Measurements from ENCODE around the gene KLHL21. TPM values are rescaled to one million over a fixed set of nuclear protein-coding genes. Genes with fewer than 3 reads are reported as not detected.
A peak's percentile ranks its signal among the peaks of the same experiment; 100 is the strongest.

Gene KLHL21
- total RNA-seq, 4 donors from 2014 or later = 59.4 to 79.2 (median 72.5) TPM

DNA sequence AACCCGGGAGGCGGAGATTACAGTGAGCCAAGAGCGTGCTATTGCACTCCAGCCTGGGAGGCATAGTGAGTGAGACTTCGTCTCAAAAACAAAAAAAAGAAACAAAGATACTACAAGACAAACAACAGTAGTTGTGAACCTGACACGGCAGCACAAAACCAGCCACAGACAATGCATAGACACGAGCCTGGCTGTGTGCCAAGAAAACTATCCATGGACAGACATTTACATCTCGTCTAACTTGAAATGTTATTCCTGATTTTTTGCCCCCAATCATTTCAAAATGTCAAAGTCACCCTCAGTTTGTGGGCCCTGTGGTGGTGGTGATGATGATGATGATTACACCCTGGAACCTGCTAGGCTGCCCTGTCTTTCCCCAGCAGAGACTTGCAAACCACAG lies 6.3 kb downstream of the KLHL21 start:
- Histone ChIP-seq H3K9me3 (no peaks in the 10 kb centered on the region), H3K27ac (peak overlapping the region in 2 of 4 donors; percentile 47 to 53)

DNA sequence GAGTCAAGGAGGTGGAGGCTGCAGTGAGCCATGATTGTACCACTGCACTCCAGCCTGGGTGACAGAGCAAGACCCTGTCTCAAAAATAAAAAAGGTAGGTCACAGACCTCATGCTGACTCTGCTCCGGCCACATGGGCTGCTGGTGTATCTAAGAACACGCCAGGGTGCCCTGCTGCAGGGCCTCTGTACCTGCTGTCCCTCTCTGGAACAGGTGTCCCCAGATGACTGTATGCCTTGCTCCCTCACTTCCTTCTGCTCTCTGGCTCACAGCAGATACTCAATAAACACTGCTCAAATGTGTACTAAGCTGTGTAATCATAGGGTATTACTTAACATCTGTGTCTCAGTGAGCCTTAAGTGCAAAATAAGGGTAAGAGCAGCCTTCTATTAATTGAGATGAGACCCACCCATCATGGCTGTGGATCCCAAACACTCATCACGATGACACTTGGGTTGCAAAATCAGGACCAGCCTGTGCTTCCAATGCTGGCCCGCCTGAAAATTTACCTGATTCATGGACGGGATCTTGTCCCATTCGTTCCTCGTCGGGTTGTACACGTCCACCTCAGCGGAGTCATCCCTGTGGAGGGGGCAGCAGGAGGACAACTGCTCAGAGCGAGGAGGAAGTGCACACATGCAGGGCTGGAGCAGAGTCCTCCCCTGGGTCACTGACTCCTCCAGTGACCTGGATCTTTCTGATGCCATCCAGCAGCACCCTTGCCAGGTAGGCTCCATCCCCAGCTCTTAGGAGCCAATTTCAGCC lies 7.5 kb downstream of the KLHL21 start:
- H3K9me3 ChIP-seq = no peaks in the 10 kb centered on the region
- WGBS, 2 donors = 85% methylated on average over 9 to 11 of the region's 11 CpGs
- no peak overlapping the region for H3K27ac ChIP-seq
- TF ChIP-seq, protein P1, sequence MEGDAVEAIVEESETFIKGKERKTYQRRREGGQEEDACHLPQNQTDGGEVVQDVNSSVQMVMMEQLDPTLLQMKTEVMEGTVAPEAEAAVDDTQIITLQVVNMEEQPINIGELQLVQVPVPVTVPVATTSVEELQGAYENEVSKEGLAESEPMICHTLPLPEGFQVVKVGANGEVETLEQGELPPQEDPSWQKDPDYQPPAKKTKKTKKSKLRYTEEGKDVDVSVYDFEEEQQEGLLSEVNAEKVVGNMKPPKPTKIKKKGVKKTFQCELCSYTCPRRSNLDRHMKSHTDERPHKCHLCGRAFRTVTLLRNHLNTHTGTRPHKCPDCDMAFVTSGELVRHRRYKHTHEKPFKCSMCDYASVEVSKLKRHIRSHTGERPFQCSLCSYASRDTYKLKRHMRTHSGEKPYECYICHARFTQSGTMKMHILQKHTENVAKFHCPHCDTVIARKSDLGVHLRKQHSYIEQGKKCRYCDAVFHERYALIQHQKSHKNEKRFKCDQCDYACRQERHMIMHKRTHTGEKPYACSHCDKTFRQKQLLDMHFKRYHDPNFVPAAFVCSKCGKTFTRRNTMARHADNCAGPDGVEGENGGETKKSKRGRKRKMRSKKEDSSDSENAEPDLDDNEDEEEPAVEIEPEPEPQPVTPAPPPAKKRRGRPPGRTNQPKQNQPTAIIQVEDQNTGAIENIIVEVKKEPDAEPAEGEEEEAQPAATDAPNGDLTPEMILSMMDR (IDR thresholded peaks at IDR 0.05) = no peak
- TF ChIP-seq POLR2A (IDR thresholded peaks at IDR 0.05) (no peak), EP300 (IDR thresholded peaks at IDR 0.05) (no peak)
- no peak overlapping the region for H3K4me3 ChIP-seq
- peaks cover 0 to 97% (median 47%) of the 10 kb centered on the region in 3 donors for H3K36me3 ChIP-seq
- H3K27me3 ChIP-seq = no peaks in the 10 kb centered on the region
- H3K4me1 ChIP-seq = peaks cover 0 to 77% (median 43%) of the 10 kb centered on the region in 4 donors
- no peak for DNase-seq (ENCODE audit: low spot score in 2 of 2)

More for the DNA sequence above, 6.3 kb downstream of the KLHL21 start:
- no peak for DNase-seq (ENCODE audit: low spot score in 2 of 2)
- TF ChIP-seq, protein P1 (IDR thresholded peaks at IDR 0.05) = no peak
- no peak for TF ChIP-seq POLR2A (IDR thresholded peaks at IDR 0.05)
- TF ChIP-seq EP300 (IDR thresholded peaks at IDR 0.05) = no peak
- H3K36me3 ChIP-seq = peaks cover 0 to 85% (median 47%) of the 10 kb centered on the region in 3 donors
- WGBS, 2 donors = 51 to 56% methylated on average over 7 of the region's 7 CpGs
- H3K4me3 ChIP-seq = peak overlapping the region in 1 of 4 donors; percentile 17
- H3K4me1 ChIP-seq = peaks cover 0 to 73% (median 48%) of the 10 kb centered on the region in 4 donors
- no peaks in the 10 kb centered on the region for H3K27me3 ChIP-seq

DNA sequence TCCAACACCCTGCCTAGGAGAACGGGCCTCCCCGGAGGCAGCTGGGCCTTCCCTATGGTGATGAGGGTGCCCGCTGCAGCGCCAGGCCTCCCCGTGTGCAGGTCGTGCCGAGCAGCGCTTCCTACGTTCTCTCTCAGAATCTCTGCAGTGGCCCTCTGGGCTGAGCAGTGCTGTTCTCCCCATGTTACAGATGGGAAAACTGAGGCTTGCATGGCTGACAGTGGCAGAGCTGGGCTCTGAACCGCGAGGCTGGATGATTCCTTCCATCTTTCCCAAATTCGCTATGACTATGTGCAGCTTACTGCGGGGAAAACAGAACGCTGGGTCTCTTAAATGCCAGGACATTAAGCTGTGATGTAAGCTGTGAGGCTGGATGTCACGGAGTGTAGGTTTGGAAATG lies 8.9 kb downstream of the KLHL21 start:
- H3K27ac ChIP-seq = no peak overlapping the region
- no peaks in the 10 kb centered on the region for H3K27me3 ChIP-seq
- no peak overlapping the region for H3K4me3 ChIP-seq
- no peak for DNase-seq (ENCODE audit: low spot score in 2 of 2)
- 94 to 98% methylated on average over 9 to 15 of the region's 15 CpGs for WGBS, 2 donors
- H3K36me3 ChIP-seq = peaks cover 0 to 100% (median 44%) of the 10 kb centered on the region in 3 donors
- no peaks in the 10 kb centered on the region for H3K9me3 ChIP-seq
- peaks cover 0 to 76% (median 30%) of the 10 kb centered on the region in 4 donors for H3K4me1 ChIP-seq
- no peak for TF ChIP-seq POLR2A (IDR thresholded peaks at IDR 0.05)
- no peak for TF ChIP-seq EP300 (IDR thresholded peaks at IDR 0.05)
- TF ChIP-seq, protein P1 (IDR thresholded peaks at IDR 0.05) = no peak

DNA sequence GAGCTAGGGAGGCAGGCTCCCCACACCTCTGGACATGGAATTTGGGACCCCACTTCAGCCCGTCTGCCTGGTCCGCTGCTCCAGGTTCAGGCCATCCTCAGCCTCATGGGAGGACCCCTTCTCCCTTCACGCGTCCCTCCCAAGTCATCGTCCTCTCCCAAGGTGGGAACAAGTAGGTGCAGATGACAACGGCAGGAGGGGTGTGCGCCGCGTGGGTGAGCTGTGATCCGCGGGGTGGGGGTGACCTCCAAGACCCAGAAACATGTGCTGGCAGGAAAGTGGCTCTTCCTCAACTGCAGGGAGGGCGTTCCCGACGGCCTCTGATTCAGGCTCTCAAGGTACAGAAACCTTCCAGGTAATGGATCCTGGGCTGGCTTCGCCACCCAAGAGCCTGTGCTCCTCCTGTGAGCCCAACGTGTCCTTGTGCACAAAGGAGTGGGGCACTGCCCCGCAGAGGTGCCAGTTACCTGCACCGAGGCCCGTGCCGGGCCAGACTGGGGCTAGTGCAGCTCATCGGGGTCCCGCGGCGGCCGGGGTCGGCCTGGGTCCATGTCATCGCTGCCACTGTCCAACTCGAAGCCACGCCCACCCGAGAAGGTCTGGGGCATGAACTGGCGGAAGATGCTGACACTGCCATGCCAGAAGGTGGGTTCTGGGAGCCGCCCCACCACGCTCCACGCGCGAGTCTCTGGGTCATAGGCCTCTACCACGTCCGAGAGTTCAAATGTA lies 9.6 kb downstream of the KLHL21 start:
- peaks cover 0 to 75% (median 22%) of the 10 kb centered on the region in 4 donors for H3K4me1 ChIP-seq
- no peak overlapping the region for H3K27ac ChIP-seq
- H3K4me3 ChIP-seq = no peak overlapping the region
- H3K36me3 ChIP-seq = peaks cover 3 to 100% (median 36%) of the 10 kb centered on the region in 3 donors
- DNase-seq (ENCODE audit: low spot score in 2 of 2) = no peak
- TF ChIP-seq POLR2A (IDR thresholded peaks at IDR 0.05) = no peak
- TF ChIP-seq EP300 (IDR thresholded peaks at IDR 0.05) = no peak
- TF ChIP-seq, protein P1 (IDR thresholded peaks at IDR 0.05) = no peak
- H3K9me3 ChIP-seq = no peaks in the 10 kb centered on the region
- WGBS, 2 donors = 83 to 89% methylated on average over 29 to 38 of the region's 38 CpGs
- H3K27me3 ChIP-seq = no peaks in the 10 kb centered on the region

DNA sequence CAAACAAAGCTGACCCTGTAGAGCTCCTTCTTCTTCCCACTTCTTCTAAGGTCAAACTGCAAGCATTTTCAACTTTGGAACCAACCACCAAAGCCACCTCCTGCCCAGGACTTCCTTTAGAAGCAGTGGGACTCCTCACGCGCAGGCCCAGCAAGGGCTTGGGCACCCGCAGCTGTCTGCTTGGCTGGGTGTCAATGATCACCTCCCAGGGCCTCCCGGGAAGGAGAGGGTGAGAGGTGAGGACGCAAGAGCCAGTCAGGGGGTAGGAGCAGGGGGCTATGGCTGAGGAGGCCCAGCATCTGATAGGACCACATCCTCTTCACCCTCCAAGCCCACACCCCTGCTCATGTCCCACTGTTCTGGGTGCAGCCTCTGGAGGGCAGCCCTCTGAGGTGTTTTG lies 10.2 kb downstream of the KLHL21 start:
- 59 to 62% methylated on average over 4 to 5 of the region's 5 CpGs for WGBS, 2 donors
- Histone ChIP-seq H3K4me1 (peaks cover 0 to 74% (median 16%) of the 10 kb centered on the region in 4 donors), H3K27ac (no peak overlapping the region), H3K36me3 (peaks cover 3 to 100% (median 30%) of the 10 kb centered on the region in 3 donors), H3K4me3 (no peak overlapping the region), H3K9me3 (no peaks in the 10 kb centered on the region), H3K27me3 (no peaks in the 10 kb centered on the region)
- no peak for TF ChIP-seq EP300 (IDR thresholded peaks at IDR 0.05)
- DNase-seq (ENCODE audit: low spot score in 2 of 2) = no peak
